WTC11 (cell line): Measurements from ENCODE around the gene MED27. TPM values are rescaled to one million over a fixed set of nuclear protein-coding genes. Genes with fewer than 3 reads are reported as not detected.

Source experiments
- ATAC-seq: fragments of 200-7000 bp; cut with Tn5 transposase; 2 replicates; pipeline ENCODE4 v1.10.0; 2021; ENCODE audit warnings: mild to moderate bottlenecking, moderate library complexity
- CTCF ChIA-PET: fragments of 300-600 bp; sonication (Branson Sonifier 250); formaldehyde crosslinking; loops from one replicate; lab custom pipeline; 2021; ENCODE audit warnings: antibody characterized with exemption; lab: Charles Lee
- POLR2A ChIA-PET: fragments of 350-600 bp; sonication (Branson Sonifier 250); formaldehyde crosslinking; loops from one replicate; lab custom pipeline; 2021; ENCODE audit warnings: antibody characterized with exemption; lab: Charles Lee
- DNase-seq: peaks from one replicate; pipeline ENCODE4 v3.0.0; 2021; ENCODE audit warnings: low spot score
- H3K27ac Mint-ChIP-seq: 2 replicates; pipeline ENCODE4 v1.8.0; 2021; ENCODE audit warnings: mixed read lengths
- H3K27me3 Mint-ChIP-seq: 2 replicates; pipeline ENCODE4 v1.8.0; 2021; ENCODE audit warnings: low read depth, mild to moderate bottlenecking, moderate library complexity, mixed read lengths
- H3K36me3 Mint-ChIP-seq: 2 replicates; pipeline ENCODE4 v1.8.0; 2021; ENCODE audit warnings: mixed read lengths
- H3K4me1 Mint-ChIP-seq: 2 replicates; pipeline ENCODE4 v1.8.0; 2022; ENCODE audit warnings: mixed read lengths
- H3K4me3 Mint-ChIP-seq: 2 replicates; pipeline ENCODE4 v1.8.0; 2021; ENCODE audit warnings: mild to moderate bottlenecking, moderate library complexity, mixed read lengths
- H3K9me3 Mint-ChIP-seq: 2 replicates; pipeline ENCODE4 v1.8.0; 2021; ENCODE audit warnings: mixed read lengths
- CBFB ChIP-seq: sonication (generic); formaldehyde crosslinking; IDR thresholded peaks from 2 replicates; pipeline ENCODE4 v1.8.1; 2022; ENCODE audit warnings: mild to moderate bottlenecking, low read depth, missing genetic modification reagents
- HMGA2 ChIP-seq: fragments of 250-450 bp; sonication (Bioruptor Pico); IDR thresholded peaks from 2 replicates; pipeline ENCODE4 v1.4.0; 2021; ENCODE audit warnings: mild to moderate bottlenecking, moderate library complexity
- JAZF1 ChIP-seq: fragments of 250-450 bp; sonication (Bioruptor Pico); IDR thresholded peaks from 2 replicates; pipeline ENCODE4 v1.9.0; 2021; ENCODE audit warnings: moderate library complexity, mild to moderate bottlenecking, inconsistent platforms
- JUN ChIP-seq: sonication (generic); formaldehyde crosslinking; IDR thresholded peaks from 2 replicates; pipeline ENCODE4 v1.8.0; 2023; ENCODE audit warnings: mild to moderate bottlenecking, missing genetic modification reagents
- NFATC4 ChIP-seq: fragments of 250-450 bp; sonication (Bioruptor Pico); IDR thresholded peaks from 2 replicates; pipeline ENCODE4 v1.9.0; 2021; ENCODE audit warnings: mild to moderate bottlenecking
- NR1H2 ChIP-seq: sonication (generic); formaldehyde crosslinking; IDR thresholded peaks from 2 replicates; pipeline ENCODE4 v1.9.0; 2021; ENCODE audit warnings: mild to moderate bottlenecking, moderate library complexity, missing genetic modification reagents
- RELA ChIP-seq: sonication (generic); formaldehyde crosslinking; IDR thresholded peaks from 2 replicates; pipeline ENCODE4 v1.8.1; 2022; ENCODE audit warnings: missing genetic modification reagents, mild to moderate bottlenecking, borderline replicate concordance
- RORB ChIP-seq: fragments of 250-450 bp; sonication (Bioruptor Pico); IDR thresholded peaks from 2 replicates; pipeline ENCODE4 v1.9.0; 2021; ENCODE audit warnings: mild to moderate bottlenecking
- ZNF263 ChIP-seq: sonication (generic); formaldehyde crosslinking; IDR thresholded peaks from 2 replicates; pipeline ENCODE4 v1.8.1; 2022; ENCODE audit warnings: low read depth, mild to moderate bottlenecking, moderate library complexity, missing genetic modification reagents
- ZNF416 ChIP-seq: fragments of 250-450 bp; sonication (Bioruptor Pico); IDR thresholded peaks from 2 replicates; pipeline ENCODE4 v1.9.0; 2021; ENCODE audit warnings: mild to moderate bottlenecking, inconsistent platforms
- ZNF423 ChIP-seq: fragments of 250-450 bp; sonication (Bioruptor Pico); IDR thresholded peaks from 2 replicates; pipeline ENCODE4 v2.1.2; 2022; ENCODE audit warnings: mild to moderate bottlenecking, moderate library complexity
- total RNA-seq: library from RNA; stranded (reverse); gene quantifications from 3 replicates; pipeline ENCODE4 v1.2.3, GENCODE V29; 2021
- TF ChIP-seq, protein P1 (sequence below): fragments of 250-450 bp; sonication (Bioruptor Pico); IDR thresholded peaks from 2 replicates; pipeline ENCODE4 v1.8.0; 2021; ENCODE audit warnings: mild to moderate bottlenecking
- TF ChIP-seq, protein P2 (sequence below): sonication (generic); formaldehyde crosslinking; conservative IDR thresholded peaks from 2 replicates; pipeline ENCODE4 v1.8.1; 2023; ENCODE audit warnings: mild to moderate bottlenecking, low read depth, missing genetic modification reagents, moderate library complexity
- TF ChIP-seq, protein P3 (sequence below): sonication (generic); formaldehyde crosslinking; IDR thresholded peaks from 2 replicates; pipeline ENCODE4 v1.8.1; 2023; ENCODE audit warnings: mild to moderate bottlenecking, moderate library complexity, missing genetic modification reagents
- TF ChIP-seq, protein P4 (sequence below): fragments of 250-450 bp; sonication (Bioruptor Pico); IDR thresholded peaks from 2 replicates; pipeline ENCODE4 v2.1.2; 2022; ENCODE audit warnings: mild to moderate bottlenecking, moderate library complexity
- TF ChIP-seq, protein P5 (sequence below): sonication (generic); formaldehyde crosslinking; IDR thresholded peaks from 2 replicates; pipeline ENCODE4 v1.8.1; 2022; ENCODE audit warnings: low read depth, missing genetic modification reagents, borderline replicate concordance
- TF ChIP-seq, protein P6 (sequence below): sonication (generic); formaldehyde crosslinking; IDR thresholded peaks from 2 replicates; pipeline ENCODE4 v1.8.1; 2023; ENCODE audit warnings: mild to moderate bottlenecking, missing genetic modification reagents, borderline replicate concordance
- TF ChIP-seq, protein P7 (sequence below): sonication (generic); formaldehyde crosslinking; IDR thresholded peaks from 2 replicates; pipeline ENCODE4 v1.8.0; 2022; ENCODE audit warnings: mild to moderate bottlenecking, missing genetic modification reagents

MED27 gene
- total RNA-seq, 1 experiment from 2014 or later = 27.9 TPM

DNA sequence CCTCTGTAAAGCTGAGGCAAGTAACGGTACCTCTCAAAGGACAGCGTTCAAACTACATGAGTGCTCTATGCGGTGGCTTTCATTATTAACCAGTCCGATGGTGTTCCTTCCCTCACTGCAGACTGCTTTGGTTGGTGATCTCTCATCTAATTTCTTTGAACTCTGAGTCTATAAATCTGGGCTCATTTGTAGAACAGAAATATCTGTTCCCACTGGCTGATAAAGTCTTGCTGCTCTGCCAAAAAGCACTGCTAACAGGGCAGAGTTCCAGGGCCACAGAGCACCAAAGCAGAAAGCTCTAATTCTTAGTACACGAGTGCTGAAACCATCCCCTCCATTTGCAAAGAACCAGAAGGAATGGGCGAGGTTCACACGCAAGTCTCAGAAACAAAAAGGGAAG lies 81.9 kb downstream of the MED27 start:
- Mint-ChIP-seq H3K27me3 (no peaks in the 10 kb centered on the region; the same call in 1 of the 2 replicates), H3K9me3 (peaks cover 9% of the 10 kb centered on the region; the same call in 1 of the 2 replicates), H3K27ac (0 out of 2 replicates have a peak overlapping the region, but pooled peaks have one; percentile 26), H3K4me3 (no peak overlapping the region), H3K4me1 (peaks cover 31% of the 10 kb centered on the region), H3K36me3 (peaks cover 19% of the 10 kb centered on the region)
- ChIA-PET CTCF (no interaction called here), POLR2A (no interaction called here)
- no peak for ATAC-seq
- no peak for DNase-seq
- TF ChIP-seq, protein P1, sequence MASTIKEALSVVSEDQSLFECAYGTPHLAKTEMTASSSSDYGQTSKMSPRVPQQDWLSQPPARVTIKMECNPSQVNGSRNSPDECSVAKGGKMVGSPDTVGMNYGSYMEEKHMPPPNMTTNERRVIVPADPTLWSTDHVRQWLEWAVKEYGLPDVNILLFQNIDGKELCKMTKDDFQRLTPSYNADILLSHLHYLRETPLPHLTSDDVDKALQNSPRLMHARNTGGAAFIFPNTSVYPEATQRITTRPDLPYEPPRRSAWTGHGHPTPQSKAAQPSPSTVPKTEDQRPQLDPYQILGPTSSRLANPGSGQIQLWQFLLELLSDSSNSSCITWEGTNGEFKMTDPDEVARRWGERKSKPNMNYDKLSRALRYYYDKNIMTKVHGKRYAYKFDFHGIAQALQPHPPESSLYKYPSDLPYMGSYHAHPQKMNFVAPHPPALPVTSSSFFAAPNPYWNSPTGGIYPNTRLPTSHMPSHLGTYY (CRISPR knock-in tag) = no peak
- TF ChIP-seq, protein P2, sequence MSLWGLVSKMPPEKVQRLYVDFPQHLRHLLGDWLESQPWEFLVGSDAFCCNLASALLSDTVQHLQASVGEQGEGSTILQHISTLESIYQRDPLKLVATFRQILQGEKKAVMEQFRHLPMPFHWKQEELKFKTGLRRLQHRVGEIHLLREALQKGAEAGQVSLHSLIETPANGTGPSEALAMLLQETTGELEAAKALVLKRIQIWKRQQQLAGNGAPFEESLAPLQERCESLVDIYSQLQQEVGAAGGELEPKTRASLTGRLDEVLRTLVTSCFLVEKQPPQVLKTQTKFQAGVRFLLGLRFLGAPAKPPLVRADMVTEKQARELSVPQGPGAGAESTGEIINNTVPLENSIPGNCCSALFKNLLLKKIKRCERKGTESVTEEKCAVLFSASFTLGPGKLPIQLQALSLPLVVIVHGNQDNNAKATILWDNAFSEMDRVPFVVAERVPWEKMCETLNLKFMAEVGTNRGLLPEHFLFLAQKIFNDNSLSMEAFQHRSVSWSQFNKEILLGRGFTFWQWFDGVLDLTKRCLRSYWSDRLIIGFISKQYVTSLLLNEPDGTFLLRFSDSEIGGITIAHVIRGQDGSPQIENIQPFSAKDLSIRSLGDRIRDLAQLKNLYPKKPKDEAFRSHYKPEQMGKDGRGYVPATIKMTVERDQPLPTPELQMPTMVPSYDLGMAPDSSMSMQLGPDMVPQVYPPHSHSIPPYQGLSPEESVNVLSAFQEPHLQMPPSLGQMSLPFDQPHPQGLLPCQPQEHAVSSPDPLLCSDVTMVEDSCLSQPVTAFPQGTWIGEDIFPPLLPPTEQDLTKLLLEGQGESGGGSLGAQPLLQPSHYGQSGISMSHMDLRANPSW (CRISPR knock-in tag) = no peak
- TF ChIP-seq, protein P3, sequence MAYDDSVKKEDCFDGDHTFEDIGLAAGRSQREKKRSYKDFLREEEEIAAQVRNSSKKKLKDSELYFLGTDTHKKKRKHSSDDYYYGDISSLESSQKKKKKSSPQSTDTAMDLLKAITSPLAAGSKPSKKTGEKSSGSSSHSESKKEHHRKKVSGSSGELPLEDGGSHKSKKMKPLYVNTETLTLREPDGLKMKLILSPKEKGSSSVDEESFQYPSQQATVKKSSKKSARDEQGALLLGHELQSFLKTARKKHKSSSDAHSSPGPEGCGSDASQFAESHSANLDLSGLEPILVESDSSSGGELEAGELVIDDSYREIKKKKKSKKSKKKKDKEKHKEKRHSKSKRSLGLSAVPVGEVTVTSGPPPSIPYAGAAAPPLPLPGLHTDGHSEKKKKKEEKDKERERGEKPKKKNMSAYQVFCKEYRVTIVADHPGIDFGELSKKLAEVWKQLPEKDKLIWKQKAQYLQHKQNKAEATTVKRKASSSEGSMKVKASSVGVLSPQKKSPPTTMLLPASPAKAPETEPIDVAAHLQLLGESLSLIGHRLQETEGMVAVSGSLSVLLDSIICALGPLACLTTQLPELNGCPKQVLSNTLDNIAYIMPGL (CRISPR knock-in tag) = no peak
- TF ChIP-seq ZNF423 (no peak), JAZF1 (CRISPR knock-in tag) (no peak), JUN (CRISPR knock-in tag) (no peak), HMGA2 (CRISPR knock-in tag) (no peak)
- TF ChIP-seq, protein P4, sequence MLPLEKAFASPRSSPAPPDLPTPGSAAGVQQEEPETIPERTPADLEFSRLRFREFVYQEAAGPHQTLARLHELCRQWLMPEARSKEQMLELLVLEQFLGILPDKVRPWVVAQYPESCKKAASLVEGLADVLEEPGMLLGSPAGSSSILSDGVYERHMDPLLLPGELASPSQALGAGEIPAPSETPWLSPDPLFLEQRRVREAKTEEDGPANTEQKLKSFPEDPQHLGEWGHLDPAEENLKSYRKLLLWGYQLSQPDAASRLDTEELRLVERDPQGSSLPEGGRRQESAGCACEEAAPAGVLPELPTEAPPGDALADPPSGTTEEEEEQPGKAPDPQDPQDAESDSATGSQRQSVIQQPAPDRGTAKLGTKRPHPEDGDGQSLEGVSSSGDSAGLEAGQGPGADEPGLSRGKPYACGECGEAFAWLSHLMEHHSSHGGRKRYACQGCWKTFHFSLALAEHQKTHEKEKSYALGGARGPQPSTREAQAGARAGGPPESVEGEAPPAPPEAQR (CRISPR knock-in tag) = no peak

DNA sequence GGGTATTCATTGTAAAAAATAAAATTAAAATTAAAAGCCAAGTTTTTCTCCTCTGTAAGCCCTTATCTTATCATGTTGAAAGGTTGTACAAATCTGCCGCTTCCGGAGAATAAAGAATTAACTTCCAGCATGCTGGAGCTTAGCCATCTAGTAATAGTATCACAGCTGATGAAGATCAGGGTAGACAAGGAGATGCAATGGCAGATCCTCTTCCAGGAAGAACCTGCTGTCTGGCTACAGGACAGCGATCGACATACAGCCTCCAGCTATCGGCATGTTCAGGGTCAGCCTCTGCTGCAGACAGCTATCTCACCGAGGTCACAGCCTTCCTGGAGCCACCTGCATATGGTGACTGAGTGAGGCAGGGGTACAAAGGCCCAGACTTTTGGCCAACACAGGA lies 82.6 kb downstream of the MED27 start:
- peaks cover 26% of the 10 kb centered on the region for H3K4me1 Mint-ChIP-seq
- H3K36me3 Mint-ChIP-seq = peaks cover 19% of the 10 kb centered on the region
- H3K9me3 Mint-ChIP-seq = peaks cover 9% of the 10 kb centered on the region; the same call in 1 of the 2 replicates
- DNase-seq (no peak), ATAC-seq (no peak)
- H3K27me3 Mint-ChIP-seq = no peaks in the 10 kb centered on the region; the same call in 1 of the 2 replicates
- H3K4me3 Mint-ChIP-seq = no peak overlapping the region
- ChIA-PET CTCF (no interaction called here), POLR2A (no interaction called here)
- no peak overlapping the region for H3K27ac Mint-ChIP-seq
- TF ChIP-seq, protein P3 (CRISPR knock-in tag) = no peak
- TF ChIP-seq CBFB (no peak), ZNF263 (no peak), NFATC4 (CRISPR knock-in tag) (no peak), NR1H2 (no peak), RORB (no peak), RELA (CRISPR knock-in tag) (no peak), ZNF416 (CRISPR knock-in tag) (no peak)
- TF ChIP-seq, protein P5, sequence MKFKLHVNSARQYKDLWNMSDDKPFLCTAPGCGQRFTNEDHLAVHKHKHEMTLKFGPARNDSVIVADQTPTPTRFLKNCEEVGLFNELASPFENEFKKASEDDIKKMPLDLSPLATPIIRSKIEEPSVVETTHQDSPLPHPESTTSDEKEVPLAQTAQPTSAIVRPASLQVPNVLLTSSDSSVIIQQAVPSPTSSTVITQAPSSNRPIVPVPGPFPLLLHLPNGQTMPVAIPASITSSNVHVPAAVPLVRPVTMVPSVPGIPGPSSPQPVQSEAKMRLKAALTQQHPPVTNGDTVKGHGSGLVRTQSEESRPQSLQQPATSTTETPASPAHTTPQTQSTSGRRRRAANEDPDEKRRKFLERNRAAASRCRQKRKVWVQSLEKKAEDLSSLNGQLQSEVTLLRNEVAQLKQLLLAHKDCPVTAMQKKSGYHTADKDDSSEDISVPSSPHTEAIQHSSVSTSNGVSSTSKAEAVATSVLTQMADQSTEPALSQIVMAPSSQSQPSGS (CRISPR knock-in tag) = no peak
- TF ChIP-seq, protein P6, sequence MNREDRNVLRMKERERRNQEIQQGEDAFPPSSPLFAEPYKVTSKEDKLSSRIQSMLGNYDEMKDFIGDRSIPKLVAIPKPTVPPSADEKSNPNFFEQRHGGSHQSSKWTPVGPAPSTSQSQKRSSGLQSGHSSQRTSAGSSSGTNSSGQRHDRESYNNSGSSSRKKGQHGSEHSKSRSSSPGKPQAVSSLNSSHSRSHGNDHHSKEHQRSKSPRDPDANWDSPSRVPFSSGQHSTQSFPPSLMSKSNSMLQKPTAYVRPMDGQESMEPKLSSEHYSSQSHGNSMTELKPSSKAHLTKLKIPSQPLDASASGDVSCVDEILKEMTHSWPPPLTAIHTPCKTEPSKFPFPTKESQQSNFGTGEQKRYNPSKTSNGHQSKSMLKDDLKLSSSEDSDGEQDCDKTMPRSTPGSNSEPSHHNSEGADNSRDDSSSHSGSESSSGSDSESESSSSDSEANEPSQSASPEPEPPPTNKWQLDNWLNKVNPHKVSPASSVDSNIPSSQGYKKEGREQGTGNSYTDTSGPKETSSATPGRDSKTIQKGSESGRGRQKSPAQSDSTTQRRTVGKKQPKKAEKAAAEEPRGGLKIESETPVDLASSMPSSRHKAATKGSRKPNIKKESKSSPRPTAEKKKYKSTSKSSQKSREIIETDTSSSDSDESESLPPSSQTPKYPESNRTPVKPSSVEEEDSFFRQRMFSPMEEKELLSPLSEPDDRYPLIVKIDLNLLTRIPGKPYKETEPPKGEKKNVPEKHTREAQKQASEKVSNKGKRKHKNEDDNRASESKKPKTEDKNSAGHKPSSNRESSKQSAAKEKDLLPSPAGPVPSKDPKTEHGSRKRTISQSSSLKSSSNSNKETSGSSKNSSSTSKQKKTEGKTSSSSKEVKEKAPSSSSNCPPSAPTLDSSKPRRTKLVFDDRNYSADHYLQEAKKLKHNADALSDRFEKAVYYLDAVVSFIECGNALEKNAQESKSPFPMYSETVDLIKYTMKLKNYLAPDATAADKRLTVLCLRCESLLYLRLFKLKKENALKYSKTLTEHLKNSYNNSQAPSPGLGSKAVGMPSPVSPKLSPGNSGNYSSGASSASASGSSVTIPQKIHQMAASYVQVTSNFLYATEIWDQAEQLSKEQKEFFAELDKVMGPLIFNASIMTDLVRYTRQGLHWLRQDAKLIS (CRISPR knock-in tag) = no peak
- TF ChIP-seq, protein P7, sequence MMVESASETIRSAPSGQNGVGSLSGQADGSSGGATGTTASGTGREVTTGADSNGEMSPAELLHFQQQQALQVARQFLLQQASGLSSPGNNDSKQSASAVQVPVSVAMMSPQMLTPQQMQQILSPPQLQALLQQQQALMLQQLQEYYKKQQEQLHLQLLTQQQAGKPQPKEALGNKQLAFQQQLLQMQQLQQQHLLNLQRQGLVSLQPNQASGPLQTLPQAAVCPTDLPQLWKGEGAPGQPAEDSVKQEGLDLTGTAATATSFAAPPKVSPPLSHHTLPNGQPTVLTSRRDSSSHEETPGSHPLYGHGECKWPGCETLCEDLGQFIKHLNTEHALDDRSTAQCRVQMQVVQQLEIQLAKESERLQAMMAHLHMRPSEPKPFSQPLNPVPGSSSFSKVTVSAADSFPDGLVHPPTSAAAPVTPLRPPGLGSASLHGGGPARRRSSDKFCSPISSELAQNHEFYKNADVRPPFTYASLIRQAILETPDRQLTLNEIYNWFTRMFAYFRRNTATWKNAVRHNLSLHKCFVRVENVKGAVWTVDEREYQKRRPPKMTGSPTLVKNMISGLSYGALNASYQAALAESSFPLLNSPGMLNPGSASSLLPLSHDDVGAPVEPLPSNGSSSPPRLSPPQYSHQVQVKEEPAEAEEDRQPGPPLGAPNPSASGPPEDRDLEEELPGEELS (CRISPR knock-in tag) = no peak
